LHCN-M2 (cell line): ENCODE measurements around the gene IGHMBP2. TPM values are rescaled to one million over a fixed set of nuclear protein-coding genes. Genes with fewer than 3 reads are reported as not detected.

Source experiments
- DNase-seq: peaks from one replicate; pipeline ENCODE4 v3.0.0-alpha.2; 2012; ENCODE audit warnings: low read depth
- total RNA-seq: library from RNA; depleted of rRNA; stranded (reverse); fragments of >200 nt; gene quantifications from 2 replicates; pipeline ENCODE4 v1.2.3, GENCODE V29; 2014; rRNA removed

IGHMBP2 gene
- total RNA-seq, 1 experiment from 2014 or later = 7.1 TPM

GRCh38 chr11:68980776-68981065 is 77.0 kb downstream of the IGHMBP2 start, which contains the start of gene MRGPRD:
MRGPRD (minus strand) TSS chr11:68980986; CDS start chr11:68980986, 0 bp downstream.
- no peak for DNase-seq

DNA sequence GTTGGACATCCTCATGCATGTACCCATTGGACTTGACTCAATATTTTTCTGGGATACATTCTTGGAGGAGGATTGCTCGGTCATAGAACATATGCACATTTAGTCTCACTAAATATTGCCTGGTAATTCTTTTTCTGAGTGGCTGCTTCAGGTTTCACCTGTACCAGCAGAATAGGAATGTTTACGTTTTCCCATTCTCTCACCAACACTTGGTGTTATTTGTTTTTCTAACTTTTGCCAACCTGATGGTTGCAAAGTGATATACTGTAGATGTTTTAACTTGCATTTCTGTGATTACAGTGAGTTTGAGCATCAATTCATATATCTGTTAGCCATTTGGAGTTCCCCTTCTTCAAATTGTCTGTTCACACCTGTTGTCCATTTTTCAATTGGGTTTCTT is 78.4 kb downstream of the IGHMBP2 start:
- no peak for DNase-seq

- no peak for DNase-seq
Measured at GRCh38 chr11:68983801-68984200, 80.1 kb downstream of the IGHMBP2 start.

- no peak for DNase-seq
Measured at GRCh38 chr11:68987211-68987610, 83.5 kb downstream of the IGHMBP2 start.

- no peak for DNase-seq
Measured at GRCh38 chr11:68988491-68988890, 84.8 kb downstream of the IGHMBP2 start.

Other genes with a start within 250 kb of the IGHMBP2 start
- not detected in 2 replicates for gene GAL, start 219.3 kb upstream of the IGHMBP2 start, total RNA-seq
- not detected in 2 replicates for gene TESMIN, start 152.4 kb upstream of the IGHMBP2 start, total RNA-seq
- 6.3 TPM in 2 replicates for gene CPT1A, start 62.0 kb upstream of the IGHMBP2 start, total RNA-seq
- gene MRPL21, start 59 bp upstream of the IGHMBP2 start, total RNA-seq = 48.3 and 59.0 TPM in 2 replicates
- not detected in 2 replicates for gene MRGPRD, start 77.1 kb downstream of the IGHMBP2 start, total RNA-seq
- gene MRGPRF, start 109.4 kb downstream of the IGHMBP2 start, total RNA-seq = 0.38 and 0.63 TPM in 2 replicates
- gene TPCN2, start 145.0 kb downstream of the IGHMBP2 start, total RNA-seq = 7.1 and 10.1 TPM in 2 replicates